ENCODE data around the gene KCNQ1. TPM values are rescaled to one million over a fixed set of nuclear protein-coding genes. Genes with fewer than 3 reads are reported as not detected.

The KCNQ1 gene
- polyA plus RNA-seq, 1 of the 3 experiments (the other 2 are of a cell fraction), result 0.05 TPM

DNA sequence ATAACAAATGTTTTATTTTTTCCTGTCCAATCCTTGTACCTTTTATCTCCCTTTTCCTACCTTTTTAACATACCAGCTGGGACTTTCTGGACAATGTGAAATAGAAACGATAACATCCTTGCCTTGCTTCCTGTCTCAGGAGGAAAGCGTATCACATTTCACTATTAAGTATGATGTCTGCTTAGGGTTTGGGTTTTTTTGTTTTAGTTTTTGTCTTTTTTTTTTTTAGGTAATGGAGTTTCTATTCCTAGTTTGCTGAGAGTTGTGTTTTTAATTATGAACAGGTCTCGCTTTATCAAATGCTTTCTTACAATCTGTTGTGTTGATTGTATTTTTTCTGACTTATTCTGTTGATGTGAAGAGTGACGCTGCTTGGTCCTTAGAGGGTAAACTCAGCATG is 319.2 kb downstream of the KCNQ1 start:
- POLR2A ChIA-PET, result no interaction called here
- no peaks in the 10 kb centered on the region for H3K9me2 ChIP-seq
- H3K9ac ChIP-seq, result no peak overlapping the region
- no peak overlapping the region for H3K4me2 ChIP-seq
- no peaks in the 10 kb centered on the region for H4K20me1 ChIP-seq (ENCODE audit: insufficient read depth)
- peaks cover 0 to 4% of the 10 kb centered on the region in 2 experiments; a peak in 2 of 4 replicates for H3K4me1 ChIP-seq (ENCODE audit: control insufficient read depth in 1 of 2, insufficient read depth in 2 of 2, low read depth in 1 of 2, low read length in 1 of 2)
- H3K9me3 ChIP-seq, result no peaks in the 10 kb centered on the region
- CTCF ChIA-PET, result no interaction called here
- H3K4me3 ChIP-seq (ENCODE audit: low read depth in 2 of 2, low read length in 1 of 2), result no peak overlapping the region
- H3K79me2 ChIP-seq (ENCODE audit: insufficient read depth), result no peaks in the 10 kb centered on the region
- peaks cover 4% of the 10 kb centered on the region for H3F3A ChIP-seq (replicated peaks; ENCODE audit: insufficient read depth)
- H2AFZ ChIP-seq (ENCODE audit: low read depth), result no peak overlapping the region
- no peak for DNase-seq
- 61% methylated on average over 4 of the region's 4 CpGs for WGBS (ENCODE audit: low lambda C conversion rate)
- no peaks in the 10 kb centered on the region for H3K36me3 ChIP-seq (replicated peaks in 1 of 2; ENCODE audit: control insufficient read depth in 1 of 2, insufficient read depth in 2 of 2, low read length in 1 of 2)
- H3K27ac ChIP-seq (ENCODE audit: low read depth in 2 of 2, low read length in 1 of 2), result peak overlapping the region in 1 of 2 experiments; percentile 34; a peak in 2 of 4 replicates
- H3K27me3 ChIP-seq (ENCODE audit: insufficient read depth), result no peaks in the 10 kb centered on the region
- TF ChIP-seq NRF1 (IDR thresholded peaks at IDR 0.05; ENCODE audit: low read depth, low read length) (no peak), RAD21 (IDR thresholded peaks at IDR 0.05; ENCODE audit: low read length) (no peak), RCOR1 (IDR thresholded peaks at IDR 0.05; ENCODE audit: low read length) (no peak), EZH2phosphoT487 (IDR thresholded peaks at IDR 0.05; ENCODE audit: borderline replicate concordance, low read depth) (no peak), GATA2 (CRISPR knock-in tag; IDR thresholded peaks at IDR 0.05) (no peak), FOXJ3 (CRISPR knock-in tag; IDR thresholded peaks at IDR 0.05) (no peak), FOSL2 (IDR thresholded peaks at IDR 0.05; ENCODE audit: borderline replicate concordance, low read depth) (no peak), ELF1 (IDR thresholded peaks at IDR 0.05) (no peak), CTCF (IDR thresholded peaks at IDR 0.05) (no peak), YY1 (IDR thresholded peaks at IDR 0.05; ENCODE audit: low read depth) (no peak), GABPA (IDR thresholded peaks at IDR 0.05; ENCODE audit: low read depth) (no peak), TEAD4 (IDR thresholded peaks at IDR 0.05; ENCODE audit: borderline replicate concordance, insufficient read depth) (no peak), TAF1 (IDR thresholded peaks at IDR 0.05; ENCODE audit: borderline replicate concordance, low read depth, low read length) (no peak), CHD2 (IDR thresholded peaks at IDR 0.05; ENCODE audit: low read length, partially characterized antibody) (no peak)
- TF ChIP-seq, protein P1, sequence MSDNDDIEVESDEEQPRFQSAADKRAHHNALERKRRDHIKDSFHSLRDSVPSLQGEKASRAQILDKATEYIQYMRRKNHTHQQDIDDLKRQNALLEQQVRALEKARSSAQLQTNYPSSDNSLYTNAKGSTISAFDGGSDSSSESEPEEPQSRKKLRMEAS (IDR thresholded peaks at IDR 0.05; ENCODE audit: low read depth), result no peak
- TF ChIP-seq, protein P2, sequence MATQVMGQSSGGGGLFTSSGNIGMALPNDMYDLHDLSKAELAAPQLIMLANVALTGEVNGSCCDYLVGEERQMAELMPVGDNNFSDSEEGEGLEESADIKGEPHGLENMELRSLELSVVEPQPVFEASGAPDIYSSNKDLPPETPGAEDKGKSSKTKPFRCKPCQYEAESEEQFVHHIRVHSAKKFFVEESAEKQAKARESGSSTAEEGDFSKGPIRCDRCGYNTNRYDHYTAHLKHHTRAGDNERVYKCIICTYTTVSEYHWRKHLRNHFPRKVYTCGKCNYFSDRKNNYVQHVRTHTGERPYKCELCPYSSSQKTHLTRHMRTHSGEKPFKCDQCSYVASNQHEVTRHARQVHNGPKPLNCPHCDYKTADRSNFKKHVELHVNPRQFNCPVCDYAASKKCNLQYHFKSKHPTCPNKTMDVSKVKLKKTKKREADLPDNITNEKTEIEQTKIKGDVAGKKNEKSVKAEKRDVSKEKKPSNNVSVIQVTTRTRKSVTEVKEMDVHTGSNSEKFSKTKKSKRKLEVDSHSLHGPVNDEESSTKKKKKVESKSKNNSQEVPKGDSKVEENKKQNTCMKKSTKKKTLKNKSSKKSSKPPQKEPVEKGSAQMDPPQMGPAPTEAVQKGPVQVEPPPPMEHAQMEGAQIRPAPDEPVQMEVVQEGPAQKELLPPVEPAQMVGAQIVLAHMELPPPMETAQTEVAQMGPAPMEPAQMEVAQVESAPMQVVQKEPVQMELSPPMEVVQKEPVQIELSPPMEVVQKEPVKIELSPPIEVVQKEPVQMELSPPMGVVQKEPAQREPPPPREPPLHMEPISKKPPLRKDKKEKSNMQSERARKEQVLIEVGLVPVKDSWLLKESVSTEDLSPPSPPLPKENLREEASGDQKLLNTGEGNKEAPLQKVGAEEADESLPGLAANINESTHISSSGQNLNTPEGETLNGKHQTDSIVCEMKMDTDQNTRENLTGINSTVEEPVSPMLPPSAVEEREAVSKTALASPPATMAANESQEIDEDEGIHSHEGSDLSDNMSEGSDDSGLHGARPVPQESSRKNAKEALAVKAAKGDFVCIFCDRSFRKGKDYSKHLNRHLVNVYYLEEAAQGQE (IDR thresholded peaks at IDR 0.05; ENCODE audit: low read depth, low read length), result no peak

All from SK-N-SH (cell line).